GM19023 (cell line): ENCODE measurements around the gene GRID1.
"Not testable (repeated sequence)": the region's sequence is repeated elsewhere in the genome, so short reads cannot be mapped to it uniquely, and the experiment has no call there.

Experiments used
- ATAC-seq: cut with Tn5 transposase; IDR thresholded peaks from one replicate; pipeline ENCODE4 v1.9.1; 2021; ENCODE audit warnings: mild to moderate bottlenecking, moderate library complexity; ENCODE audit not compliant: unreplicated experiment

GRID1 gene

GRCh38 chr10:86056672-86057071 is 309.9 kb downstream of the GRID1 start:
- ATAC-seq: no peak

- ATAC-seq: no peak
These were observed 310.7 kb downstream of the GRID1 start for GRCh38 chr10:86055928-86056327.

GRCh38 chr10:86053675-86054074 is 312.9 kb downstream of the GRID1 start:
- no peak for ATAC-seq

- no peak for ATAC-seq
These were observed 315.0 kb downstream of the GRID1 start for GRCh38 chr10:86051586-86051985.

GRCh38 chr10:86049442-86049841 is 317.2 kb downstream of the GRID1 start:
- no peak for ATAC-seq

GRCh38 chr10:86048973-86049372 is 317.6 kb downstream of the GRID1 start:
- ATAC-seq: no peak

- ATAC-seq: no peak
These were observed 318.0 kb downstream of the GRID1 start for GRCh38 chr10:86048571-86048970.

- no peak for ATAC-seq
These were observed 319.0 kb downstream of the GRID1 start for GRCh38 chr10:86047588-86047987.

- no peak for ATAC-seq
These were observed 319.6 kb downstream of the GRID1 start for GRCh38 chr10:86046845-86047460.

GRCh38 chr10:86045896-86046295 is 320.7 kb downstream of the GRID1 start:
- no peak for ATAC-seq

GRCh38 chr10:86044029-86044428 is 322.6 kb downstream of the GRID1 start:
- ATAC-seq: no peak

- no peak for ATAC-seq
These were observed 323.4 kb downstream of the GRID1 start for GRCh38 chr10:86043236-86043635.

- ATAC-seq: no peak
These were observed 324.4 kb downstream of the GRID1 start for GRCh38 chr10:86042161-86042560.

- ATAC-seq: no peak
These were observed 325.5 kb downstream of the GRID1 start for GRCh38 chr10:86041116-86041515.

GRCh38 chr10:86038371-86038770 is 328.2 kb downstream of the GRID1 start:
- no peak for ATAC-seq

GRCh38 chr10:86037096-86037495 is 329.5 kb downstream of the GRID1 start:
- ATAC-seq: no peak

GRCh38 chr10:86036544-86036831 is 330.1 kb downstream of the GRID1 start:
- ATAC-seq: no peak

- ATAC-seq: no peak
These were observed 330.6 kb downstream of the GRID1 start for GRCh38 chr10:86035791-86036543.

- ATAC-seq: no peak
These were observed 331.9 kb downstream of the GRID1 start for GRCh38 chr10:86034710-86035109.

- ATAC-seq: no peak
These were observed 333.0 kb downstream of the GRID1 start for GRCh38 chr10:86033581-86033980.

GRCh38 chr10:86032087-86032486 is 334.5 kb downstream of the GRID1 start:
- ATAC-seq: not testable (repeated sequence)

GRCh38 chr10:86030312-86030711 is 336.3 kb downstream of the GRID1 start:
- no peak for ATAC-seq

- ATAC-seq: no peak
These were observed 339.2 kb downstream of the GRID1 start for GRCh38 chr10:86027346-86027745.
